Skeletal muscle cell (primary cell): ENCODE results near the gene TBC1D16.
A peak's percentile ranks its signal among the peaks of the same experiment; 100 is the strongest.
"Not testable (repeated sequence)": the region's sequence is repeated elsewhere in the genome, so short reads cannot be mapped to it uniquely, and the experiment has no call there.

ENCODE experiments used
- DNase-seq: peaks from one replicate; pipeline ENCODE4 v3.0.0-alpha.2; 2010; ENCODE audit warnings: low read depth
- H3K4me3 ChIP-seq: 2 replicates; pipeline ENCODE4 v1.5.1; 2011; ENCODE audit warnings: low read depth, mild to moderate bottlenecking, control low read depth, low read length, moderate library complexity

TBC1D16 gene

DNA sequence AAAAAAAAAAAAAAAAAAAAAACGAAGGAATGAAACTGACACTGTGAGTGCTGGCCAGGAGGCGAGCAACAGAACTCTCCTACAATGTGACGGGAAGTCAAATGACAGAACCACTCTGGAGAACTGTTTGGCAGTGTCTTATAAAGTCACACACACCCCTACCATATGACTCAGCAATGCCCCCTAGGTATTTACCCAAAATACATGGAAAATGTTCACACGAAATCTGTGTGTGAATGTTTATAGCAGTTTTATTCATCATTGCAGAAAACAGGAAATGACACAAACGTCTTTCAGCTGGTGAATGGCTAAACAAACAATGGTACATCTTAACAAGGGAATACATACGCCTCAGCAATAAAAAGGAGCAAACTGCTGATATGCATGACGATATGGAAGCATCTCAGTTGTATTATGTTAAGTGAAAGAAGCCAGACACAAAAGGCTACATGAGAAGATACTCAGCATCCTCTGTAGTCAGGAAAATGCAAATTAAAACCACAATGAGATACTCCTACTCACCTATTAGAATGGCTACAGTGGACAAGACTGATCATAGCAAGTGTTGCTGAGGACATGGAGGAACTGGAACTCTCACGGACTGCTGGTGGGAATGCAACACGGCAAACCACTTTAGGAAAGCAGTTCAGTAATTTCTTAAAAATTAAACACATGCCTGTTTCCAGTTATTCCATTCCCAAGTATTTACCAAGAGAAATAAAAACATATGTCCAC, 74.7 kb downstream of the TBC1D16 start:
- H3K4me3 ChIP-seq, result no peak overlapping the region
- no peak for DNase-seq

DNA sequence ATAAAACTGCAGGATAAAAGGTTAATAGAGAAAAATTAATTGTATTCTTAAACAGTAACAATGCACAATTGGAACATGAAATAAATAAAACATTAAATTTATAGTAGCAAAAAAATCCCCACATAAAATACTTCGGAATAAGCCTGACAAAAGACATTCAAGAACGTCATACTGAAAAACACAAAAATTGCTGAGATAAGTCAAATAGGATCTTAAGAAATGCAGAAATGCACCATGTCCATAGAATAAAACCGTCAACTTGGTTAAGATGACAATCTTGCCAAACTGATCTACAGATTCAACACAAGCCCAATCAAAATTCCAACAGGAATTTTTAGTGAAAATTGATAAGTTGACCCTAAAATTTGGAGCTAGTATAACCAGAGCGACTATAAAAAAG, 76.6 kb downstream of the TBC1D16 start:
- no peak overlapping the region for H3K4me3 ChIP-seq
- DNase-seq, result no peak

DNA sequence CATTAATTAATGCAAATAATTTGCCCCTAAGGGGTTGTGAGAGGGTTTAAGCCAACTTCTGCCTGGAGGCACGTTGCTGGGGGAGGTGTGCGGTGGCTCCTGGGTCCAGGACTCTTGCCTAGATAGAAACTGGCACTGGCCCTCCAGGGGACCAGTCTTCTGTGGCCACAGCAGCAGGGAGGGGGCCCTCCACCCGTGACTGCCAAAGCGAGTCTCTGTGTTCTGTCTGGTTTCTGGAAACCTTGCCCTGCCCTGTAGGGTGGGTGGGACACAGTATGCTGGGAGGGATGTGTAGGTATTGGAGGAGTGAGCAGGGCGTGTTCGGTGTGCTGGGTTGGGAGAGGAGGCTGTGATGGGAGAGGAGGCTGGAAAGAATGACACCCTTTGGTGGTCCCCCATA, 78.8 kb downstream of the TBC1D16 start:
- DNase-seq, result no peak
- no peak overlapping the region for H3K4me3 ChIP-seq

DNA sequence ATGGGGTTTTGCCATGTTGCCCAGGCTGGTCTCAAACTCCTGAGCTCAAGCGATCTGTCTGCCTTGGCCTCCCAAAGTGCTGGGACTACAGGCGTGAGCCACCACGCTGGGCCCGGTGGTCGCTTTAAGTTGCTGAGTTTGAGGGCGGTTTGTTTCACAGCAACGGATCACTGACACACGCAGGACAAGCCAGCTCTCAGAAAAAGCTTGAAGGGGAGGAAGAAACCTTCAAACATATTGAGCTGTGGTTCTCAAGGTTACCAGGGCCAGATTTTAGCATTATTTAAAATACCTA, 79.3 kb downstream of the TBC1D16 start:
- not testable (repeated sequence) for DNase-seq, H3K4me3 ChIP-seq

DNA sequence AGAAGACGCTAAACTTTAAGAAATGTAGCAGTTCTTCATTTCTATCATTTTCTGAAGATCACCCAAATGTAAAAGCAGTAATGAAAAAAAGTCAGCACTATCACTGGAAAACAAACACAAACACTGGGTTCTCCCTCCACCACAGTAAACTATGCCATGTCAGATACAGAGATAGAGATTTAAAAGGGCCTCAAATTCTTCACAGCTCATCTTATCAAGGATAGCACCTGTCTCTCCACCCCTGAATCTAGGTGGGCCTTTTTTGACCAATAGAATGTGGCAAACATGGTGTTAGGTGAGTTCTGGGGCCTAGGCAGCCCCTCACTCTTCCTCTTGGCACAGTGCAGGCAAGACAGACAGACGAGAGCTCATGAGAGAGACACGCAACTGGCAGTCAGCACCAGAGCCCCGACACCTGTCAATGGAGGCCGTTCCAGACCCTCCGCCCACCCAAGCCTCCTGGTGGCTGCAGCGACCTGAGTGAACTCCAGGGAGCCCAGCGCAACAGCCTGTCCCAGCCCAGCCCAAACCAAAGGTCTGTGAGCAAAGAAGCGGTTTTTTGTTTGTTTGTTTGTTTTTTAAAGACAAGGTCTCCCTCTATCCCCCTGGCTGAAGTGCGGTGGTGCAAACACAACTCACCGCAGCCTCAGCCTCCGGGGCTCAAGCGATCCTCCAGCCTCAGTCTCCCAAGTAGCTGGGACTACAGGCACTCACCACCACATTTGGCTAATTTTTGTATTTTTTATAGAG, 79.8 kb downstream of the TBC1D16 start:
- H3K4me3 ChIP-seq, result no peak overlapping the region
- no peak for DNase-seq

DNA sequence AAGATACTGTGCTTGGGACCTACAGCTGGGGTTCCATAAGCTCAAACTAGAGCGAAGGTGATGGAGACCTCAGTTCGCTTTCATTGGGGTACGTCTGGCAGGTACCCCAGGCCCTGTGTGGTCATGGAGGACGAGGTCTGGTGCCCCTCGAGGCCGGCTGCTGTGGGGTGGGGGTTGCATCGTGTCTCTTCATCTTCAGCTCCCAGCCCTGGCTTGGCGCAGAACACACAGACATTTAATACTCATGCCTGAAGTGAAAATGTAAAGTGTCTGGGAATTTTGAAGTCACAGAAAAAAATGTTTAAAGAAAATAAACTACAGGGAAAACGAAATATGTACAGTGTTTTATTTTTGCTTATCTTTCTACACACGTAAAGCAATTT, 80.5 kb downstream of the TBC1D16 start:
- H3K4me3 ChIP-seq, result no peak overlapping the region
- no peak for DNase-seq

DNA sequence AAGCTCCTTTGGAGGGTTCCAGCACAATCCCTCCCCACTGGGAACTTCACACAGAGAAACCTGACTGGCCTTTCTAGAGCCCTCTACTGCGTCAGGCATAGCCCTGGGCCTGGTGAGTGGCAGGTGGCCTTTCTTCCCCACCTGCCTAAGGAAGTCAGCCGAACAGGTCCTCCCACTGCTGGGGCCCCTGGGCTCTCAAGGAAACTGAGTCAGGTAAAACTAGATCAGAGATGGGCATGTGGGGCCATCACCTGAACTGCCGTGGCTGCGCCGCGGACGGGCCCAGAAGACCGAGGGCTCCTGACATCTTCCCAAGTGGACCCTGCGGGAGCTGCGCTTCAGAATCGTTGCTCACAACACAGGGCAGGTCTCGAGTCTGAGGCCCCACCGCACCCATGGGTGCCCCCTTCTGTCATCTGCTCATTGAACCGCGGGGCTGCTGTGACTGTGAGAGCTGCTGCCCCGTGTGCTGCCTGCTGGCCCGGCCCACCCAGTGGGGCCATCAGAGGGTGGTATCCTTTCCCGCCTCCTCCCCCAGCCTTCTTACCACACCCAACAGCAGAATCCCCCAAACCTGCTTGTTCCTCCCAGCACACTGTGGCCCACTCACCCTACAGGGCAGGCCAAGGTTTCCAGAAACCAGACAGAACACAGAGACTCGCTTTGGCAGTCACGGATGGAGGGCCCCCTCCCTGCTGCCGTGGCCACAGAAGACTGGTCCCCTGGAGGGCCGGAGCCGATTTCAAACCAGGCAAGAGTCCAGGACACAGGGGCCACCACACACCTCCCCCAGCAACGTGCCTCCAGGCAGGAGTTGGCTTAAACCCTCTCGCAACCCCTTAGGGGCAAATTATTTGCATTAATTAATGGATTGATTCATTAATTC, 81.1 kb downstream of the TBC1D16 start:
- DNase-seq, result no peak
- H3K4me3 ChIP-seq, result no peak overlapping the region

DNA sequence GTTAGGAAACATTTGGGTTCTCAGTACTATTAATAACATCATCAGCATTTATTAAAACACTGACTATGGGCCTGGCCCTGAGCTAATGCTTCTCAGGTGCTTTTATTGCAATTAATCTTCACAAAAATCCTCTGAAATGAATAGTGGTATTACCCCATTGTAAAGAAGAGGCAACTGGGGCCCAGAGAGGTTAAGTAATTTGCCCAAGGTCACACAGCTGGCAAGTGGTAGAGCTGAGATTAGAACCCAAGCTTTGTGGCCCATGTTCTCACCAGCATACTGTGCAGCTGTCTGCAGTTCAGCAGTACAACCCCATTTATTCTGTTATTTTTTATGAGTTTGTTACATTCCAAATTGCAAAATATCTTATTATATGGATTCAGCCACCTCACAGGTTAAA, 82.3 kb downstream of the TBC1D16 start:
- DNase-seq, result no peak

DNA sequence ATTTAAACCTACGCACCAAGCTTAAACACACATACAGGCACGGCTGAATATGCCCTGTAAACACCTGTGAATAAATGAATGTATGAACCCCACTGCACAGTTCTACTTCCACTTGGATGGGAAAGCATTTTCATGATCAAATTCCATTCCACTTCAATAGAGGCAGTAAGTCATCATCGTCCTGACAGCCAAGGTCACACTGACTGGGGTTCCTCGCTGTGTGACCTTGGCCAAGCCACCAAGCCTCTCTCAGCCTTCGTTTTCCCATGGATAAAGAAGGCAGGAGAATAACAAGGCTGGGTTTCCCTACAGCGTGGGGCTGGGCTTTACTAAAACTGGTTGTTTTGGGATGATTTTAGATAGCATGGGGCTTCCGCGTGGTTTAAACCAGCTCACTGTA, 82.8 kb downstream of the TBC1D16 start:
- no peak for DNase-seq
- H3K4me3 ChIP-seq, result no peak overlapping the region

More for the DNA sequence above, 82.3 kb downstream of the TBC1D16 start:
- no peak overlapping the region for H3K4me3 ChIP-seq

DNA sequence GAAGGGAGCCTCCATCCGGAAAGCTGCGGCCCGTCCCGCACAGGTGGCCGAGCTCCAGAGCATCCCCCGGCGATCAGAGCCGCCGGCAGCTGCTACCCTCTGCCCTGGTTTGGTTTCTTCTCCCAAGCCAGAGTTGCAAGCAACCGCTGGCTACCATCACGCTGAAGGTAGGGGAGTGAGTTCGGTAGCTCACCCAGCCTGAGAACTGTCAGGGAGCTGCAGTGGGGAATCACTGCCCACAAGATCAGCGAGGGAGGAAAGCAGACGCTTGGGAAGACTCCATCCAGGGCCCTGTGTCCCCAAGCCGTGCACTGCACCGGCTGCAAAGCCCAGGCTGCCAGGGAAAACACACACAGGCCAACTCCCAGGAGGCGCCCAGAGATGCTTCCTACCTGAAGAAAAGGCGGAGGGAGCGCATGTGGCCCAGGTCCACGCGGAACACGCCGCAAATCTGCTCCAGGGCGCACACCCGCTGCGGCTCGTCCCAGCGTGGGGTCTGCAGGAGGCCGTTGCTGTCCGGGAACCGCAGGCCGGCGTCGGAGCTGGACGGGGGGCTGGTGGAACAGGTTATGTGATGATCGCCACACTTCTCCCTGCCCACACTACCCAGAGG, 83.3 kb downstream of the TBC1D16 start:
- H3K4me3 ChIP-seq, result no peak overlapping the region
- DNase-seq, result no peak

DNA sequence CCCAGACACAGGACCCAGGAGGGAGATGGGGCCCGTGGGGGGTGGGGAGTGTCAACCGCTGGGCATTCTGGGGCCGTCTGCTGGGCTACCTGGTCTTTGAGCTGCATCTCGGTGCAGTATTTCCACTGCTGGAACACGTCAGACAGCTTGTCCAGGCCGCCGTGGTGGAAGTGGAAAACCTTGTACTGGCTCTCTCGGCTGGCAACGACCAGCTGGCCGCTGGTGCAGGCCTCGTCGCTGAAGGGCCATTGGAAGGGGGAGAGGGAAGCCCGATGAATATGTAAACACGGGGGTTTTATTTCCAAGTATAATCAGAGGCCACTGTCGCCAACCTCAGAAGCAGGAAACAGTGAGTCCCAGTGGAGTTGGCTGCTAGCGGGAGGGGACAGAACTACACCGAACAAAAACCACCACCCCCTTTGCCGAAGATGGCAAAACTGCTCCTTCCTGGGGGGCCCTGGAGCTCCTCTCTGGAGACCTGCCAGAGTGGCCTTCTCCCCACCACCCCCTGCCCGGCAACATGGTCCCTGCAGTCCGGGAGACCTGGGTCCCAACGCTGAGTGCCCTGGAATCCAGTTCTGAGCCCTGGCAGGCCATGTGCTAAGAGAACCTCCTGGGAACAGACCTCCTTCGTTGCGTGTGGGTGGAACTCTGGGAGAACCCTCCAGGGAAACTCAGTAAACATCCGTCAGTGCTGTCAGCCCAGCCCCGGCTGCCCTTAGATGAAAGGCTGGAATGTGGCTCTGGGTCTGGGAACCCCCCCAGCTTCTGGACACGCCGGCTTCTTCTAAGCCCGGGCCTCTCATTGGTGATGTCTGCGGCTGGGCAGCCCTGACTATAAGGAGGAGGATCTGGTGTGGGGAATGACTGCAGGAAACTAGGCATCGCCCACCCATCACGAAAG, 84.1 kb downstream of the TBC1D16 start:
- H3K4me3 ChIP-seq, result no peak overlapping the region
- DNase-seq, result peak; percentile 57

DNA sequence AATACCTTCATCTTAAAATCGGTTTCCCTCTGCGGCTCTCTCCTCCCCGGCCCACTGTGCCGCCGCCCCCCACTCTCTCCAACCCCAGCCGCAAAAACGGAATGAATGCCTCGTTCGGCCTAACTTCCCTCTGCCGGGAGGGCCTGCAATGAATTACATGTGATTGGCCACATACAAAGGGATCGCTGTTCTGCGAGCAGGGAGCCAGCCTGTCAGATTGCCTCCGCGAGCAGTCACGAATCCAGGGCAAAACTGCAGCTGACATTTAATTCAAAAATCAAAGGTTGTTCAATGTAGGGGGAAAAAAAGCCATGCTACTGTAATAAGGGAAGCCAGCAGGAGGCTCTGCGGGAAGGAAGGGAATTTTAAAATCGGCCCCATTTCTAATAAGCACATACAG, 84.9 kb downstream of the TBC1D16 start:
- H3K4me3 ChIP-seq, result no peak overlapping the region
- no peak for DNase-seq

DNA sequence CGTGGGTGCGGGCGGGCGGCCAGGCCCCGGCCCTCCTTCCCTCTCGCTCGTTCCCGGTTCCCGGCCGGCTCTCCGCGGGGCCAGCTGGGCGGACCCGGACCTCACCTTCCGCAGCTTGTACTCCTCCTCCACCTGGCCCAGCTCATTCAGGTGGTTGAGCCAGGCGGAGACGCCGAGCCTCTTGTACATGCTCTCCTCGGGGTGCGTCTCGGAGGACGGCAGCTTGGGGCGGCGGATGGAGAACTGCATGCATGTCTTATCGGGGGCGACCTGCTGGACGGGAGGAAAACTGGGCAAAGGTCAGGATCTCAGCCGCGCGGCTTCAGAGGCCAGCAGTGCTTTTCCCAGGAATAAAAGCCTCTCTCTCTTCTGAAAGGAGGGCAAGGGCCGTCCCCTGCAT, 85.4 kb downstream of the TBC1D16 start:
- H3K4me3 ChIP-seq, result no peak overlapping the region
- no peak for DNase-seq

DNA sequence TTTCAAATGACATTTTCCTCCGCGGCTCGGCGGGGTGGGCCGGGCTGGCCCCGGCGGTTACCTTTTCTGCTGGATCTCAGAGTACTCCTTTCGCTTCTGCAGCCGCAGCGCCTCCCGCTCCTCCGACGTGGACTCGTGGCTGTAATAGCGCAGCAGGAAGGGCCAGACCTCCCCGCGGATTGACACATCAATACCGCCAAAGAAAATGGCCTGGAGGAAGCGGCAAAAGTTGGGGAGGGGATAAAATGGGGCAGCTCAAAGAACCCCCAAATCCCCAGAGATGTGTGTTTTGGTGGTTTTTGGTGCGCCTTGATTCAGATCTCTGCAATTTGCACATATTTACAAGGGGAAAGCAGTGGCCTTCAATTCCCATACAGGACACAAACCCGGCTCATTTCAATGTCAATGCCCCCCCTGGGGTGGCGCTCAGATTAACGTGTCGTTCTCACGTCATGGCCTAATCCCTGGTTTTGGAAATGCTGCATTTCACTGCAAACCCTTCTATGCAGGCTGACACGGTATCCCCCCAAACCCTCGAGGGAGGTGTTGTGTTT, 85.9 kb downstream of the TBC1D16 start:
- DNase-seq, result no peak
- no peak overlapping the region for H3K4me3 ChIP-seq

DNA sequence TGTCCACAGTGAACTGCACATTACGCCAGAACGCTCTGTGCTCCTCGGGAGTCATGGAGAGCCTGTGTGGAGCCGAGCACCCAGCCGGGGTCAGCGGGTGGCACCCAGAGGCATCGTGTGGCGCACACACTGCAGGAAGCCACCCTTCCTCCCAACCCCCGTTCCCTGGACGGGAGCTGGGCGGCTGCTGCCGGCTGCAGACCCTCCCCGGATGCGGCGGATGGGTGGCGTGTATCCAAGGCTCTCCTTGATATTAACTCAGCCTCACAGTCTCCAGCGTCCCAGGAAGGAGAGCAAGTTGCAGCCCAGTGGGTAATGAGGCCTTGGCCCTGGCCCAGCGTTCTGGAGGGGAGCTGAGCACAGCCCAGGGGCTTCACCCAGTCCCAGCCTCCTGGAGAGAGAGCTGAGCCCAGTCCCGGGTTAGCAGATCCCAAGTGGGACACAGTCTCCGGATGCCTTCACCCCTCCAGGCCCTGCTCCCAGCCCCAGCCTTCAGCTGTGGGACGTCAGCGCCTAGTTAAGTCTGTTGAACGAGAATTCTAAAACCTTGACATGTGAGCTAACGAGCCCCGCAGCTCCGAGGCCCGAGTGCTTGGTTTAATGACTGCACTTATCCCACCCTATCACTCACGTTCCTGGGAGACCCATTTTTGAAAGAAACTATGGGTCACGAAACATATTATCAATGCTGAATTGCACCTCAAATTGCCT, 86.6 kb downstream of the TBC1D16 start:
- H3K4me3 ChIP-seq, result no peak overlapping the region
- no peak for DNase-seq

DNA sequence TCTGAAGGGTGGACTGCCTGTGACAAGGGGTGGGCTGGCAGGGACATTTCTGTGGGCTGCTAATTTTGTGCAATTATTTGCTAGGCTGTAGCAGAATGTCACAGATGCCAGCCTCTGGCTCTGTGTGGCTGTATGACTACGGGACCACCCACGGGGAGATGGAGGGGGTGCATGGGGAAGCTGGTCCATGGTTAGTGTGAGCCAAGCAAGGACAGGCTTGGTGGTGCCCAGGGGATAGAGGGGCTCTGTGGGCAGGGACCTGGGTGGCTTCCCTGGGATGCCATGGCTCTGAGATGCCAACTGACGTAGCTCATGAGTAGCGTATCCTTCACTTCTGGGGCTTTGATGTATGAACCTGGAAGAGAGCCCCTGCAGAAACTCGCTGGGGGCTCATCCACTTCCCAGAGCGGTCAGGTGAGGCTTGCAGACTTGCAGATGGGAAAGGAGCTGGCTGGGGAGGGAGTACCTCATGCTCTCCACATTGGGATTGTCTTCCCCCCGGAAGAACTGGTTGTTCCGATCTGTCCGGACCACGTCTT, 87.2 kb downstream of the TBC1D16 start:
- no peak overlapping the region for H3K4me3 ChIP-seq

DNA sequence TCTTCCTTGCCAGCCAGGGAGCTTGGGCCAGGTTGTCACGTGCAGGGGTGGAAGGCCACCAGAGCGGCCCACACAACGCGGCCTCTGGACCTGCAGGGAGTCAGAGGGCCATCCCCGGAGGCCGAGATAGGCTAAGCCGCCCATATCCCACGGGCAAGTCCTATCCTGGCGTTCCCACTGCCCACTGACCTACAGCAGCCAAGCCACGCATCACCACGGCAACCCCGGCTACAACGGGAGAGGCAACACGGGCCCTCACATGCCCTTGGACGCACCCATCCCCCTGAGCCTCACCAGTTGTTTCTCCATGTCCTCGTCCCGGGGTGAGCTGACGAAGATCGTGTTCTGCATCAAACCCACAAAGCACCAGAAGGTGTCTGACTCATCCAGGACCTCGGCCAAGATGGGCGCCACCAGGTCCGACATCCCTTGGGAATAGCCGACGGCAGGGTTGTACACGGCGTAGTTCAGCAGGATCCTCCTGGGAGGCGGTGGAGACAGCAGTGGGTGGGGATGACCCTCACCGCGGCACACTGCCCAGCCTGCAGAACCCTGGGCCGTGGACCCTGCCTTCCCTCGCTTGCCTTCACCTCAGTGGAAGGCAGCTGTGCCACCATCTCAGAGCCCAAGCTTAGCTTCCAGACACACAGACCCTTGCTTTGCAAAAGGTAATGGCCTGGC, 88.2 kb downstream of the TBC1D16 start:
- DNase-seq, result peak; percentile 16
- H3K4me3 ChIP-seq, result no peak overlapping the region

More for the DNA sequence above, 87.2 kb downstream of the TBC1D16 start:
- DNase-seq, result no peak
